ENCODE measurements around the gene AP2S1.
"Not testable (repeated sequence)": the region's sequence is repeated elsewhere in the genome, so short reads cannot be mapped to it uniquely, and the experiment has no call there.

Gene AP2S1

GRCh38 chr19:46860125-46860845 lies 9.6 kb upstream of the AP2S1 start:
- H3K27ac ChIP-seq, result peak overlapping the region; percentile 99
- TF ChIP-seq ZFX (IDR thresholded peaks at IDR 0.05; ENCODE audit: borderline replicate concordance) (no peak), CTCF (IDR thresholded peaks at IDR 0.05) (no peak)

GRCh38 chr19:46859637-46860124 lies 9.0 kb upstream of the AP2S1 start:
- peak overlapping the region; percentile 99 for H3K27ac ChIP-seq
- TF ChIP-seq ZFX (IDR thresholded peaks at IDR 0.05; ENCODE audit: borderline replicate concordance) (no peak), CTCF (IDR thresholded peaks at IDR 0.05) (no peak)

- peak; percentile 90 for TF ChIP-seq CTCF (IDR thresholded peaks at IDR 0.05)
- TF ChIP-seq ZFX (IDR thresholded peaks at IDR 0.05; ENCODE audit: borderline replicate concordance), result no peak
- H3K27ac ChIP-seq, result peak overlapping the region; percentile 80
Observed at GRCh38 chr19:46856062-46857022, 5.7 kb upstream of the AP2S1 start.

GRCh38 chr19:46854698-46855097 lies 4.1 kb upstream of the AP2S1 start:
- H3K27ac ChIP-seq, result not testable (repeated sequence)

- TF ChIP-seq CTCF (IDR thresholded peaks at IDR 0.05) (no peak), ZFX (IDR thresholded peaks at IDR 0.05; ENCODE audit: borderline replicate concordance) (no peak)
- H3K27ac ChIP-seq, result no peak overlapping the region
Observed at GRCh38 chr19:46852830-46853229, 2.2 kb upstream of the AP2S1 start.

GRCh38 chr19:46849610-46850009 lies 1.0 kb downstream of the AP2S1 start:
- TF ChIP-seq ZFX (IDR thresholded peaks at IDR 0.05; ENCODE audit: borderline replicate concordance) (no peak), CTCF (IDR thresholded peaks at IDR 0.05) (no peak)
- H3K27ac ChIP-seq, result peak overlapping the region; percentile 92

GRCh38 chr19:46848389-46848788 lies 2.3 kb downstream of the AP2S1 start:
- no peak for TF ChIP-seq CTCF (IDR thresholded peaks at IDR 0.05)
- no peak for TF ChIP-seq ZFX (IDR thresholded peaks at IDR 0.05; ENCODE audit: borderline replicate concordance)
- no peak overlapping the region for H3K27ac ChIP-seq
